ENCODE measurements around the gene C16orf90.

C16orf90 gene, protein sequence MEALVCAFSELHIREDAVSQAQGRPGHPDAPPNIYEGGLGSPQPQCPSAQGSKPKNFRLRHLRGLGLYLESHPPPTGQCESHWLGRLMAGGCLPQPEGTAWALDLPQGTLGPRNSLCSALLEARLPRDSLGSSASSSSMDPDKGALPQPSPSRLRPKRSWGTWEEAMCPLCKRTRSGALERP

GRCh38 chr16:3495176-3495575, at the start of gene C16orf90:
Gene C16orf90 (minus strand): TSS chr16:3495489. CDS start chr16:3495421, 68 bp downstream.
- TF ChIP-seq CTCF (IDR thresholded peaks at IDR 0.05; ENCODE audit: extremely low read depth, insufficient read depth, missing control alignments): no peak
- no peak for DNase-seq (ENCODE audit: low spot score)
- in situ Hi-C loops (cut with MboI; ENCODE audit: low pct_unique_long_range_greater_than_20kb, low sequenced_read_pairs, unreplicated experiment): no loop called here

GRCh38 chr16:3542601-3543373, 47.5 kb upstream of the C16orf90 start:
- DNase-seq (ENCODE audit: low spot score): no peak
- TF ChIP-seq CTCF (IDR thresholded peaks at IDR 0.05; ENCODE audit: extremely low read depth, insufficient read depth, missing control alignments): no peak
- in situ Hi-C loops (cut with MboI; ENCODE audit: low pct_unique_long_range_greater_than_20kb, low sequenced_read_pairs, unreplicated experiment): no loop called here

GRCh38 chr16:3541527-3542155, 46.4 kb upstream of the C16orf90 start:
- no peak for TF ChIP-seq CTCF (IDR thresholded peaks at IDR 0.05; ENCODE audit: extremely low read depth, insufficient read depth, missing control alignments)
- in situ Hi-C loops (cut with MboI; ENCODE audit: low pct_unique_long_range_greater_than_20kb, low sequenced_read_pairs, unreplicated experiment): no loop called here
- DNase-seq (ENCODE audit: low spot score): no peak

GRCh38 chr16:3538222-3538621, 42.9 kb upstream of the C16orf90 start:
- TF ChIP-seq CTCF (IDR thresholded peaks at IDR 0.05; ENCODE audit: extremely low read depth, insufficient read depth, missing control alignments): no peak
- DNase-seq (ENCODE audit: low spot score): no peak
- in situ Hi-C loops (cut with MboI; ENCODE audit: low pct_unique_long_range_greater_than_20kb, low sequenced_read_pairs, unreplicated experiment): no loop called here

GRCh38 chr16:3536851-3537250, 41.6 kb upstream of the C16orf90 start:
- in situ Hi-C loops (cut with MboI; ENCODE audit: low pct_unique_long_range_greater_than_20kb, low sequenced_read_pairs, unreplicated experiment): no loop called here
- no peak for DNase-seq (ENCODE audit: low spot score)
- no peak for TF ChIP-seq CTCF (IDR thresholded peaks at IDR 0.05; ENCODE audit: extremely low read depth, insufficient read depth, missing control alignments)

- in situ Hi-C loops (cut with MboI; ENCODE audit: low pct_unique_long_range_greater_than_20kb, low sequenced_read_pairs, unreplicated experiment): no loop called here
- TF ChIP-seq CTCF (IDR thresholded peaks at IDR 0.05; ENCODE audit: extremely low read depth, insufficient read depth, missing control alignments): no peak
- DNase-seq (ENCODE audit: low spot score): no peak
Measured at GRCh38 chr16:3536271-3536731, 41.0 kb upstream of the C16orf90 start.

Measured in GM13977 (cell line).